ENCODE measurements around the gene SOD2.
"Not testable (repeated sequence)": the region's sequence is repeated elsewhere in the genome, so short reads cannot be mapped to it uniquely, and the experiment has no call there.

DNA sequence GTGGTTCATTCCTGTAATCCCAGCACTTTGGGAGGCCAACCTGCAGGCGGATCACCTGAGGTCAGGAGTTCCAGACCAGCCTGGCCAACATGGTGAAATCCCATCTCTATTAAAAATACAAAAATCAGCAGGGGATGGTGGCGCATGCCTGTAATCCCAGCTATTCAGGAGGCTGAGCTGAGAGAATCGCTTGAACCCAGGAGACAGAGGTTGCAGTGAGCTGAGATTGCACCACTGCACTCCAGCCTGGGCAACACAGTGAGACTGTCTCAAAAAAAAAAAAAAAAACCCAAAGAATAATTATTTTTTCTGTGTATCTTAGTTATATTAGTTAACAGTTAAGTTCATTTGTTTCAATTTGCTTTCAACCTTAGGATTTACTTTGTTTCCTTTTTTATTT is 32.2 kb upstream of the SOD2 start:
- TF ChIP-seq, protein P1, sequence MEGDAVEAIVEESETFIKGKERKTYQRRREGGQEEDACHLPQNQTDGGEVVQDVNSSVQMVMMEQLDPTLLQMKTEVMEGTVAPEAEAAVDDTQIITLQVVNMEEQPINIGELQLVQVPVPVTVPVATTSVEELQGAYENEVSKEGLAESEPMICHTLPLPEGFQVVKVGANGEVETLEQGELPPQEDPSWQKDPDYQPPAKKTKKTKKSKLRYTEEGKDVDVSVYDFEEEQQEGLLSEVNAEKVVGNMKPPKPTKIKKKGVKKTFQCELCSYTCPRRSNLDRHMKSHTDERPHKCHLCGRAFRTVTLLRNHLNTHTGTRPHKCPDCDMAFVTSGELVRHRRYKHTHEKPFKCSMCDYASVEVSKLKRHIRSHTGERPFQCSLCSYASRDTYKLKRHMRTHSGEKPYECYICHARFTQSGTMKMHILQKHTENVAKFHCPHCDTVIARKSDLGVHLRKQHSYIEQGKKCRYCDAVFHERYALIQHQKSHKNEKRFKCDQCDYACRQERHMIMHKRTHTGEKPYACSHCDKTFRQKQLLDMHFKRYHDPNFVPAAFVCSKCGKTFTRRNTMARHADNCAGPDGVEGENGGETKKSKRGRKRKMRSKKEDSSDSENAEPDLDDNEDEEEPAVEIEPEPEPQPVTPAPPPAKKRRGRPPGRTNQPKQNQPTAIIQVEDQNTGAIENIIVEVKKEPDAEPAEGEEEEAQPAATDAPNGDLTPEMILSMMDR (IDR thresholded peaks at IDR 0.05) = not testable (repeated sequence)
- not testable (repeated sequence) for TF ChIP-seq POLR2A (IDR thresholded peaks at IDR 0.05)

All from heart left ventricle (tissue), 13 donors.